Ovary (tissue), 9 donors: Measurements from ENCODE around the gene ARCN1. TPM values are rescaled to one million over a fixed set of nuclear protein-coding genes. Genes with fewer than 3 reads are reported as not detected.

Experiments used
- DNase-seq, 5 donors: peaks; one replicate each; pipeline ENCODE4 v3.0.0-alpha.2; 2019 to 2020
- H3K27ac ChIP-seq, 2 donors: fragments of 200-600 bp; one replicate each; pipeline versions ENCODE4 v1.5.1 to v1.8.0; 2019 to 2022
- H3K27me3 ChIP-seq: fragments of 200-600 bp; one replicate; pipeline ENCODE4 v1.8.0; 2022
- H3K36me3 ChIP-seq: fragments of 200-600 bp; sonication (generic); one replicate; pipeline ENCODE4 v1.5.1; 2019
- H3K4me1 ChIP-seq: one replicate; pipeline ENCODE4 v1.8.1; 2013; ENCODE audit warnings: mild to moderate bottlenecking, moderate library complexity; ENCODE audit not compliant: insufficient read depth
- H3K4me3 ChIP-seq: fragments of 200-600 bp; sonication (generic); one replicate; pipeline ENCODE4 v1.5.1; 2017
- H3K9me3 ChIP-seq, 2 donors: fragments of 200-600 bp in 1 of 2; sonication (generic) in 1 of 2; one replicate each; pipeline versions ENCODE4 v1.5.1 to v1.8.1; 2013 to 2019; ENCODE audit warnings: mild to moderate bottlenecking in 1 of 2, moderate library complexity in 1 of 2
- CTCF ChIP-seq, 3 donors: fragments of 450-650 bp in 2 of 3; fragments of 200-600 bp in 1 of 3; IDR thresholded peaks; one replicate each; pipeline versions ENCODE4 v1.5.1 to v1.8.0; 2016 to 2022; ENCODE audit warnings: antibody characterized with exemption in 3 of 3, mild to moderate bottlenecking in 1 of 3
- EP300 ChIP-seq: sonication (generic); formaldehyde crosslinking; IDR thresholded peaks from one replicate; pipeline ENCODE4 v1.6.1; 2017; ENCODE audit warnings: antibody characterized with exemption
- POLR2A ChIP-seq: fragments of 450-650 bp; IDR thresholded peaks from one replicate; pipeline ENCODE4 v1.6.1; 2017; ENCODE audit warnings: antibody characterized with exemption, mild to moderate bottlenecking, moderate library complexity
- WGBS, 3 donors: extraction: QIAGEN DNeasy Blood & Tissue Kit in 1 of 3; methylation state at CpG; one replicate each; pipeline versions ENCODE4 v1.1.5 to v1.1.7; 2013 to 2017; 5-methylcytosine and 5-hydroxymethylcytosine counted together
- intact Hi-C, 4 donors: fragments of 100-400 bp; cut with DNase I; formaldehyde crosslinking; loops; one replicate each; pipeline versions ENCODE4 v1.11.0 to v1.15.1; 2022 to 2023
- polyA plus RNA-seq, 2 donors: library from polyadenylated mRNA; stranded (reverse); fragments of 200-250 nt in 1 of 2; fragments of 350-450 nt in 1 of 2; fragmentation: Illumina TruSeq in 1 of 2; extraction: RNeasy Lipid Tissue Mini Kit (QIAGEN cat#74804) in 1 of 2; gene quantifications; one replicate each; pipeline ENCODE4 v1.2.3, GENCODE V29; 2013 to 2014
- total RNA-seq, 7 donors: library from RNA; depleted of rRNA in 2 of 7; stranded (reverse); fragments of >200 nt in 2 of 7; fragmentation: NEBNext Ultra II Directional in 3 of 7; extraction: Animal tissue kit (Norgen Biotek cat#: 25700) in 3 of 7; gene quantifications; one replicate each; pipeline versions ENCODE4 v1.1.0 to v1.2.4, GENCODE V29; 2016 to 2023
- donor health status: DM: no; HTN: no; CAD: no; lungs with moderate emphysema.
- donor health status: DM: no; HTN: no; CAD: no.
- donor health status: Bipolar disorder and iron deficiency.
- donor health status: DM: yes; HTN: yes; CAD: no.
- donor health status: DM: no; HTN: no; CAD: no.
- donor health status: DM: yes; HTN: yes; CAD: no.

The ARCN1 gene
- total and polyA plus RNA-seq, 9 donors = 60.2 to 154 (median 125) TPM

GRCh38 chr11:118532852-118533768, 39.1 kb upstream of the ARCN1 start:
- no peak overlapping the region for H3K27ac ChIP-seq
- no peaks in the 10 kb centered on the region for H3K9me3 ChIP-seq
- intact Hi-C loops = no loop called here
- no peak overlapping the region for H3K4me3 ChIP-seq
- H3K4me1 ChIP-seq = peaks cover 9% of the 10 kb centered on the region
- WGBS, 3 donors = 88 to 91% (median 90%) methylated on average over 17 to 19 of the region's 19 CpGs
- H3K36me3 ChIP-seq = no peaks in the 10 kb centered on the region
- H3K27me3 ChIP-seq = no peaks in the 10 kb centered on the region
- DNase-seq = no peak
- TF ChIP-seq EP300 (no peak), POLR2A (no peak), CTCF (IDR thresholded peaks at IDR 0.05) (no peak)

GRCh38 chr11:118533769-118534729, 38.2 kb upstream of the ARCN1 start:
- H3K4me1 ChIP-seq = peaks cover 9% of the 10 kb centered on the region
- H3K4me3 ChIP-seq = no peak overlapping the region
- no peaks in the 10 kb centered on the region for H3K27me3 ChIP-seq
- H3K9me3 ChIP-seq = no peaks in the 10 kb centered on the region
- intact Hi-C loops = no loop called here
- H3K36me3 ChIP-seq = no peaks in the 10 kb centered on the region
- no peak for DNase-seq
- TF ChIP-seq CTCF (IDR thresholded peaks at IDR 0.05) (no peak), POLR2A (no peak), EP300 (no peak)
- no peak overlapping the region for H3K27ac ChIP-seq
- WGBS, 3 donors = 71 to 76% (median 75%) methylated on average over 21 to 27 of the region's 27 CpGs

- 77 to 78% (median 78%) methylated on average over 9 of the region's 9 CpGs for WGBS, 3 donors
- TF ChIP-seq EP300 (no peak), CTCF (IDR thresholded peaks at IDR 0.05) (no peak), POLR2A (no peak)
- intact Hi-C loops = no loop called here
- no peak for DNase-seq
- no peaks in the 10 kb centered on the region for H3K36me3 ChIP-seq
- no peaks in the 10 kb centered on the region for H3K27me3 ChIP-seq
- H3K4me1 ChIP-seq = peaks cover 3% of the 10 kb centered on the region
- no peak overlapping the region for H3K27ac ChIP-seq
- H3K4me3 ChIP-seq = no peak overlapping the region
- no peaks in the 10 kb centered on the region for H3K9me3 ChIP-seq
These were observed 36.9 kb upstream of the ARCN1 start for GRCh38 chr11:118535261-118535660.

- Histone ChIP-seq H3K4me3 (no peak overlapping the region), H3K9me3 (no peaks in the 10 kb centered on the region), H3K4me1 (peaks cover 3% of the 10 kb centered on the region), H3K27ac (no peak overlapping the region), H3K27me3 (no peaks in the 10 kb centered on the region), H3K36me3 (no peaks in the 10 kb centered on the region)
- no peak for TF ChIP-seq CTCF (IDR thresholded peaks at IDR 0.05)
- TF ChIP-seq POLR2A = no peak
- no peak for TF ChIP-seq EP300
- intact Hi-C loops = no loop called here
- WGBS, 3 donors = 84 to 89% (median 88%) methylated on average over 5 of the region's 5 CpGs
- no peak for DNase-seq
These were observed 35.5 kb upstream of the ARCN1 start for GRCh38 chr11:118536726-118537125.
